EH (cell line): ENCODE data around the gene KCNF1.

ENCODE experiments used
- DNase-seq: peaks from one replicate; pipeline ENCODE4 v3.0.0-alpha.2; 2015; ENCODE audit warnings: low read depth

KCNF1 gene

GRCh38 chr2:10880586-10881321 is 31.0 kb upstream of the KCNF1 start:
- no peak for DNase-seq

- no peak for DNase-seq
These were observed 29.2 kb upstream of the KCNF1 start for GRCh38 chr2:10882568-10882967.

- DNase-seq = no peak
These were observed 28.7 kb upstream of the KCNF1 start for GRCh38 chr2:10883066-10883465.

- DNase-seq = no peak
These were observed 27.8 kb upstream of the KCNF1 start for GRCh38 chr2:10883801-10884478.

- DNase-seq = no peak
These were observed 27.2 kb upstream of the KCNF1 start for GRCh38 chr2:10884574-10884975.

GRCh38 chr2:10885094-10885860 is 26.5 kb upstream of the KCNF1 start:
- no peak for DNase-seq

- no peak for DNase-seq
These were observed 24.3 kb upstream of the KCNF1 start for GRCh38 chr2:10887476-10887875.

- DNase-seq = no peak
These were observed 22.0 kb upstream of the KCNF1 start for GRCh38 chr2:10889651-10890215.

GRCh38 chr2:10890706-10891270 is 20.9 kb upstream of the KCNF1 start:
- DNase-seq = no peak

- no peak for DNase-seq
These were observed 20.3 kb upstream of the KCNF1 start for GRCh38 chr2:10891390-10891789.

GRCh38 chr2:10891848-10892247 is 19.9 kb upstream of the KCNF1 start:
- no peak for DNase-seq

- DNase-seq = no peak
These were observed 19.4 kb upstream of the KCNF1 start for GRCh38 chr2:10892316-10892715.

GRCh38 chr2:10892796-10893350 is 18.9 kb upstream of the KCNF1 start:
- DNase-seq = no peak

GRCh38 chr2:10894264-10894935 is 17.3 kb upstream of the KCNF1 start:
- no peak for DNase-seq

GRCh38 chr2:10895231-10895630 is 16.5 kb upstream of the KCNF1 start:
- DNase-seq = no peak

GRCh38 chr2:10897956-10898355 is 13.8 kb upstream of the KCNF1 start:
- DNase-seq = peak; percentile 44

- DNase-seq = peak; percentile 28
These were observed 11.3 kb upstream of the KCNF1 start for GRCh38 chr2:10900216-10901109.

GRCh38 chr2:10901160-10901939 is 10.4 kb upstream of the KCNF1 start:
- DNase-seq = peak; percentile 65

GRCh38 chr2:10903861-10904210 is 7.9 kb upstream of the KCNF1 start:
- no peak for DNase-seq

GRCh38 chr2:10904455-10904854 is 7.3 kb upstream of the KCNF1 start:
- no peak for DNase-seq
